ENCODE results near the gene RETREG3. TPM values are rescaled to one million over a fixed set of nuclear protein-coding genes. Genes with fewer than 3 reads are reported as not detected.

The RETREG3 gene
- total and polyA plus RNA-seq, 2 of the 4 experiments (the other 2 are of a cell fraction): 18.1 to 44.1 TPM

DNA sequence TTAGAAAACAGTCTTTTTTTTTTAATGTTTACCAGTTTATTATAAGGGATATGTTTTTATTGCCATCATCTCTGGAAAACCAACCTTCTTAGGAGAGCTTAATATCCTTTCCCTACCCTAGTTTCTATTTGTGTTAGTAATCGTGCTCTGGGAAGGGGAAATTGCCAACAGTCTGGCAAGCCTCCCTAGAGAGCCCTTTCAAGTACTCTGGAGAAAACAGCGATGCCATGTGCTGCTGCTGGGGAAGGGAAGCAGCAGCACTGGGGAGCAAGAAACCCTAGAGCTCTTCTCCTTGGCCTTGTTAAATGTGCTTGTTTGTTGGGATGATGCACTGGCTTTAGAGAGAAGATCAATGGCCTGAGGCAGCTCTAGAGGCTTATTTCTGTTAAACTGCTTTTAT is 10.3 kb downstream of the RETREG3 start:
- ChIA-PET CTCF (no interaction called here), POLR2A (ENCODE audit: unreplicated experiment) (interaction anchor here (0.6 kb wide), 1 partner anchor 46 kb away, joined by 7 read pairs; no protein-coding TSS in a partner anchor)
- no peak for DNase-seq

More for the DNA sequence above, 10.3 kb downstream of the RETREG3 start:
- in situ Hi-C loops (cut with MboI; ENCODE audit: low sequenced_read_pairs): no loop called here
- H3K4me2 ChIP-seq (ENCODE audit: low read depth, low read length): no peak overlapping the region
- H3K36me3 ChIP-seq (ENCODE audit: control insufficient read depth, insufficient read depth, low read length): peaks cover 8% of the 10 kb centered on the region
- no peaks in the 10 kb centered on the region for H3K9me3 ChIP-seq (ENCODE audit: control insufficient read depth, insufficient read depth, low read length)
- H3K18ac ChIP-seq (ENCODE audit: low read depth, low read length): no peak overlapping the region
- no peak overlapping the region for H2BK5ac ChIP-seq (ENCODE audit: low read depth, low read length, poor library complexity, severe bottlenecking)
- H2BK120ac ChIP-seq (ENCODE audit: low read depth, low read length): no peak overlapping the region
- no peak overlapping the region for H3K9ac ChIP-seq (ENCODE audit: low read depth, low read length)
- WGBS, 2 experiments (ENCODE audit: extremely low coverage in 2 of 2, insufficient read length in 1 of 2): no CpG with 5 or more reads among the region's 2 CpGs
- peaks cover 14 to 63% of the 10 kb centered on the region in 2 experiments for H3K79me1 ChIP-seq (ENCODE audit: low read depth in 1 of 2, low read length in 2 of 2)
- H2AK5ac ChIP-seq (ENCODE audit: low read depth, low read length): no peak overlapping the region
- H3K23ac ChIP-seq (ENCODE audit: low read depth, low read length): no peak overlapping the region
- H3K4me1 ChIP-seq (ENCODE audit: control insufficient read depth, insufficient read depth, low read length): no peaks in the 10 kb centered on the region
- H2AK9ac ChIP-seq (replicated peaks; ENCODE audit: low read depth, low read length, poor library complexity): no peak overlapping the region
- no peak overlapping the region for H4K91ac ChIP-seq (ENCODE audit: insufficient read depth, low read depth, low read length)
- dilution Hi-C loops (cut with HindIII; ENCODE audit: low sequenced_read_pairs, unreplicated experiment): no loop called here
- no peak overlapping the region for H3K4me3 ChIP-seq (ENCODE audit: insufficient read depth, low read depth, low read length)
- no peak overlapping the region for H2AFZ ChIP-seq (replicated peaks; ENCODE audit: low read length, poor library complexity)
- H3K4ac ChIP-seq (ENCODE audit: low read depth, low read length): no peak overlapping the region
- no peaks in the 10 kb centered on the region; the same call in 1 of the 2 replicates for H3K9me1 ChIP-seq (ENCODE audit: insufficient read depth, low read length)
- intact Hi-C loops (cut with micrococcal nuclease): no loop called here
- TF ChIP-seq NFE2L2 (IDR thresholded peaks at IDR 0.05; ENCODE audit: low read depth, low read length) (no peak), CEBPB (IDR thresholded peaks at IDR 0.05; ENCODE audit: low read depth, low read length) (no peak), POLR2A (IDR thresholded peaks at IDR 0.05; ENCODE audit: low read depth, low read length) (no peak), FOS (IDR thresholded peaks at IDR 0.05; ENCODE audit: low read depth, low read length) (no peak), RAD21 (IDR thresholded peaks at IDR 0.05; ENCODE audit: low read length) (no peak)
- H3K27me3 ChIP-seq (ENCODE audit: control insufficient read depth, insufficient read depth, low read length): no peaks in the 10 kb centered on the region
- no TSS peak for BruUV-seq (replicated peaks)
- no peak for ATAC-seq (ENCODE audit: low read depth)
- H4K20me1 ChIP-seq (ENCODE audit: insufficient read depth, low read length): peaks cover 36% of the 10 kb centered on the region
- no peak overlapping the region for H2BK15ac ChIP-seq (ENCODE audit: low read depth, low read length)
- no peak overlapping the region for H3K56ac ChIP-seq (ENCODE audit: extremely low read depth, insufficient read depth, low read length)
- H2BK20ac ChIP-seq (ENCODE audit: low read depth, low read length): no peak overlapping the region
- H4K5ac ChIP-seq (ENCODE audit: low read depth, low read length): no peak overlapping the region
- H3K14ac ChIP-seq (replicated peaks; ENCODE audit: low read depth, low read length): no peak overlapping the region
- no peak overlapping the region for H3K27ac ChIP-seq (ENCODE audit: insufficient read depth, low read length)
- no peak overlapping the region for H4K8ac ChIP-seq (ENCODE audit: low read depth in 2 of 2, low read length in 2 of 2)

Measured in IMR-90 (cell line).